ENCODE measurements around the gene LPP. TPM values are rescaled to one million over a fixed set of nuclear protein-coding genes. Genes with fewer than 3 reads are reported as not detected.

Gene LPP
- total RNA-seq = 29.6 and 47.7 TPM in 2 replicates

GRCh38 chr3:188154014-188154808, at the start of gene LPP:
Gene LPP (plus strand): TSS chr3:188154157. CDS start chr3:188406121, 251,964 bp downstream.

